GM18508 (cell line): Measurements from ENCODE around the gene MTA1.

Source experiments
- ATAC-seq: cut with Tn5 transposase; IDR thresholded peaks from one replicate; pipeline ENCODE4 v1.9.1; 2021; ENCODE audit warnings: moderate number of reproducible peaks; ENCODE audit not compliant: insufficient read depth, unreplicated experiment

Gene MTA1

DNA sequence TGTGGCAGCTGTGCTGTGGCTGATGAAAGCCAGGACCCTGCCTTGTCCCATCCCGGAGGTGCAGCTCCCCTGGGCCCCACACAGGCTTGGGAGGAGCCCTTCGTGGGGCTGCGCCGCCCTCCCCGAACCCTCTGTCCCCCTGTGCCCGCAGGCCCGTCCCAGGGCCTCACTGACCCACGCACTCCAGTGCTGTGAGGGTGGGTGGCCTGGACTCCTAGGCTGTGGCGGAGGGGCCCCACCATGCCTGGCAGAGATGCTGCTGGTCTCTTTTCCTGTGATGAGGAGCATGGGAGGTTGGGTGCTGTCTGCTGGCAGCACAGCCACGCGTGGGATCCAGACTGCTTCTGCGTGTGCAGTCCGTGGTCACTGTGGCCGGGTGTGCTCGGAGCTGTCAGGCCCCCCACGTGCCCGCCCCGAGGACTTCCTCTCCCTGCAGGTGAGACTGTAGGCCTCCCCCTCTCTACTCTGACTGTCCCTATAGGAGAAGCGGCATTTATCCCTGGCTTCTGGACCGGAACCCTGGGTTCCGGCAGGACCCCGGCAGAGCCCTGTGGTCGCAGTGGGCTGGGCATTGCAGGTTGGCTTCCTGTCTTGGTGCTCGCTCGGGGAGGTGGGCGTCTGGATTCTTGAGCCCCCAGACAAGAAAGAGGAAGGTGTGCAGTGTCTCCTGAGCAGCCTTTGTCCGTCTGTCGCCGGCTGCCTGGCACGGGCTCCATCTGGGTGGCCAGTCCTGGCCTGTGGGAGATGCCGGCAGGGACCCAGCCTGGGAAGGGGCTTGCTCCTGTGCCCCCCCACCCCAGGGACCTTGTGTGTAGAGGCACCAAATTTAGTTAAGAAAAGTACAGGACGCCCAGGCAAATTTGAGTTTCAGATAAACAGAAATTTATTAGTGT lies 2.3 kb downstream of the MTA1 start:
- ATAC-seq: no peak

DNA sequence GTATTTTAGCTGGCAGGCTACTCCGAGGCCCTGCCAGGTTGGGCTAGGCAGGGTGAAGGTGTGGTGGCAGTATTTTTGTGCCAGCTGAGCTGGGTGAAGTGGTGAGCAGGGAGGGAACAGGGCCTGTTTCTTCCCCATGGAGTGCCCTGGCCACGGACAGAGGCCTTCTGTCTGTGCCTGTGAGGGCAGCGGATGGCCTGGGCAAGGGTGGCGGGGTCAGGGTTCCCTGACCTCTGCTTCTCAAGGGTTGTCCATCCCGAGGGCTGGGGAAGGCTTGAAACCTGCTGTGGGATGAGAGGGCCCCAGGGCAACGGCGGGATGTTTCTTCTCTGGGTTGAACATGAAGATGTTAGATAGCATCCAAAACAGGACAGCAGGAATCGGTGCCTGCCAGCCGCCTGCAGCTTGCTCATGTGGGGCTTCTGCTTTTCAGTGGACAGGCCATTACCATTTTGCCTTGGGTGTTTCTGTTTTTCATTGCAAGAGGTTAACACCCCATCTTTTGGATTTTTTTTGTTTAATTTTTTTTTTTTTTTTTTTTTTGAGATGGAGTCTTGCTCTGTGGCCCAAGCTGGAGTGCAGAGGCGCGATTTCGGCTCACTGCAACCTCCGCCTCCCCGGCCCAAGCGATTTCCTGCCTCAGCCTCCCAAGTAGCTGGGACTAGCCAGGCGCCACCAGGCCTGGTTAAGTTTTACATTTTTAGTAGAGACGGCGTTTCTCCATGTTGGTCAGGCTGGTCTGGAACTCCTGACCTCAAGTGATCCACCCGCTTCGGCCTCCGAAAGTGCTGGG lies 3.3 kb downstream of the MTA1 start:
- no peak for ATAC-seq

DNA sequence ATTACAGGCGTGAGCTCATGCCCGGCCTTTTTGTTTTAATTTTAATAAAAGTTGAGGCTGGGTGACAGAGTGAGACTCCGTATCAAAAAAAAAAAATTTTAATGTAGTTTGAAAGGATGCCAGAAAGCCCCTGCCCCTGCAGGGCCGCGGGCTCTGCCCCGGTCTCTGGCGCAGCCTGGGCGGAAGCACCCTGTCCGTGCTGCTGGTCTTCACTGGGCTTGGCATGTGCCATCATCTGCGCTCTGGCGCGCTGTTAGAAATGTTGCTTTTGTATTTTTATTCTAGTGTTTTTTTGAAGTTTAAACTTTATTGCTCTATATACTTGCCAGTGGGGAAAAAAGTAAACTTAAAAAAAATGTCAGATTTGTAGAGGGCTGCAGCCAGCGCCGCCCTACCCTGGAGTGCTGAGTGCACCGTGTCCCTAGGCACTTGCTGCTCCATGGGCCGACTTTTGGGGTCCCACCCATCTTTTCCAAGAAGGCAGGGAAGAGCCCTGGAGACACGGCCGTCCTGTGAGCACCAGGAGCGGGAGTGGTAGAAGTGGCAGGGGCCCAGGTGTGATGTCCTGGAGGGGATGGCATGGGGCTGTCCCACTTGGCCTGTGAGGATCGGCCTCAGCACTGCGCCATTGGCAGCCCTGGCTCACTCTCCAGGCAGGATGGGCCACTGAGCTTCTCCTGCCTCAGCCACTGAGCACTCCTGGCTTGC lies 4.0 kb downstream of the MTA1 start:
- no peak for ATAC-seq

DNA sequence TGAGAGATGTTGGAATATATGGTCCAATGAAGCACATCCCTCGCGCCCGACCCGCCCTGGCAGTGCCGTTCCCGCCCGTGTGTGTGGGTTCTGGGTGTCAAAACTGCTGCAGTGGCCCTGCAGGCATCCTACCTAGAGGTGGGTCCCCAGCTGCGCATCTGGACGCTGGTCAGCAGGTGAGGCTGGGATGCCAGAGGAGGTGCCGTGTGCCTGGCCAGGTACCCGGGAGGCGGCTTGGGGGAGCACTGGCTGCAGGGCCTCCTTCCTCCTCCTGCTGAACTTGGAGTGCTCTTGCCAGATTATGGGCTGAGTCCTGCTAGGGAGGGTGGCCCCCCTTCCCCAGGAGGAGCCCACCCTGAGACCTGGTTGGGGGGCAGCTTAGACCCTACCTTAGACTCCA lies 5.2 kb downstream of the MTA1 start:
- no peak for ATAC-seq

DNA sequence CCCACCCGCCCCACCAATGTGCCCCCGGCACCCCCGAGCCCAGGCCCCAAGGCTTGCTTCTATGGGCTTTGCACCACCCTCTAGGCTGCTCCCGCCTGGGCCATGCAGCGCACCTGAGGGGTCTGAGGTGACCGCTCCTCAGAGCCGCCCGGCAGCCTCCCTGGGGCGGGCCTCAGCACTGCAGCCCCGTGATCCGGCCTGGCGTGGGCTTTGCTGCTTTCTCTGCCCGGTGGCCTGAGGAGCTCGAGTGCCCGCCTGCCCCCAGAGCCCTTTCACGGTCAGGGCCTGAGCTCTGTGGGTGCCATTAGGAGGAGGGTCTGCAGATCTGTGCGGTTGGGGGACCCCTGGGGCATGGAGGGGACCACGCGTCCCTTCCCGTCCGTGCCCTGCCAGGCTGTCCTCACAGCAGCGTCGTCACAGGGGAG lies 6.2 kb downstream of the MTA1 start:
- ATAC-seq: no peak

DNA sequence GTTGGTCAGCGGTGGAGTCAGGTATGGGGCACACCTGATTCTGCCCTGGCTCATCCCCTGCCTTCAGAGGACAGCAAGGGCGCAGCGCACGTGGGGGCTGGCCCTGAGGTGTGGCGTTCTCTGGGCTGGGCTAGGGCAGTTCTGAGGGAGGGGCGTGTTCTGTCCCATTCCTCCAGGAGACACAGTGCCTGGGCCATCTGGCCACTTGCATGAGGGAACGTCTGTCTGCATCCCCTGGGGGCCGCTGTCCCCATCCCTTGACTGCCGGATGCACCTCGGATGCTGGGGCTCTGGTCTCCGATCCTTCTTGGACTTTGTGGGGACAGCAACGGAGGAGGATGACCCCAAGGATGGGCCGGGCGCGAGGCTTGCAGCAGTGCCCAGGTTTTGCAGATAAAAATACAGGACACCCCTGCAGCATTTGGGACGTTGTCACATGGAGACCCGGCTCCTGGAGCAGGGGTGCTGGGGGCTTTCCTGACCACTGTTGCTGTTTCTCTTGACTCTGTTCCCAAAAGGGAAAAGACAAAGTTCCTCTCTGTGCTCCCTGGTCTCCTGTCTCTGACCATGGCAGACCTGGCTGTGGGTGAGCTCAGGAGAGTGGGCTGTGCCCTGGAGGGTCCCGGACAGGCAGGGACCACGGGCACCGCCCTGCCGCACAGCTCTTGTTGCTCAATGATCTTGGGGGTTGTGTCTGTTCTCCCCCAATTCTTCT lies 6.9 kb downstream of the MTA1 start:
- ATAC-seq: no peak

DNA sequence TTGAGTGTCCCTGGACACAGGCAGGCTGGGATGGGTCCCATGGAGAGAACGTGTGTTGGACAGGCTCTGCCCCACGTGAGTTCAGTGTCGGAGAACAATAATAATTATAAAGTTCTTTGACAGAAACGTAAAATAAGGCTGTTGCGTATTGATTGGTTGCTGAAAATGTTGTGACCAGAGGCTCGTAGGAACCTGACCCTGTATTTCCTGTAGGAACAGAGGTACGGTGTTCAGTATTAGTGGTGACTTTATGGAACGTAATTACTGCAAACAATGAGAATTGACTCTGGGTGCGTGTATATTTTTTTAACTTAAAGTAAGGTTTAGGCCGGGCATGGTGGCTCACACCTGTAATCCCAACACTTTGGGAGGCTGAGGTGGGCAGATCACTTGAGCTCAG lies 7.8 kb downstream of the MTA1 start:
- no peak for ATAC-seq

DNA sequence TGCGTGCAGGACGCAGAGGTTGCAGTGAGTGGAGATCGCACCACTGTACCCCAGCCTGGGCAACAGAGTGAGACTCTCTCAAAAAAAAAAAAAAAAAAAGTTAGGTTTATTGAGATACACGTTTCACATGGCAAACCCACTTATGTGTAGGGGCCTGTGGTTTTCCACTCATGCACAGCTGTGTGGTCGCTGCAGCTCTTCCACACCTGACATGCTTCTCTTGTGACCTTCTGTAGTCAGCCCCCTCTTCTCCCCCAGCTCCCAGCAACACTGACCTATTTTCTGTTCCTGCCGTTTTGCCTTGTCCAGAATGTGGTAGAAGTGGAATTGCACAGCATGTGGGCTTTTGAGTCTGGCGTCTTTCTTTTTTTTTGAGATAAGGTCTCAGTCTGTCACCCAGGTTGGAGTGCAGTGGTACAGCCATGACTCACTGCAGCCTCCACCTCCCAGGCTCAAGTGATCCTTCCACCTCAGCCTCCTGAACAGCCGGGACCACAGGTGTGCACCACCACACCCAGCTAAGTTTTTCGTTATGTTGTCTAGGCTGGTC lies 8.4 kb downstream of the MTA1 start:
- ATAC-seq: no peak

DNA sequence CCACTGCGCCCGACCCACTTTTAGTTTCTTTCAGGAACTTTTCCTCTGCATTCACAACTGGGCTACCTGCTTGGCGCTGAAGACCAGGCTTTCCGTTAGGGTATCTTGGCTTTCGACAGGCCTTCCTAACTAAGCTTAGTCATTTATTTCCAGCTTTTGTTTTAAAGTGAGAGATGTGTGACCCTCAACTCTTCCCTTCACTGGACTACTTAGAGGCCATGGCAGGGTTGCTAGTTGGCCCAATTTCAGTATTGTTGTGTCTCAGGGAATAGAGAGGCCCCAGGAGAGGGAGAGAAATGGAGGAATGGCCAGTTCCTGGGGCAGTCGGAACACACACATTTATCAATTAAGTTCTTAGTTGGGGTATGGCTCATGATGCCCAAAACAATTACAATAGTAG lies 10.4 kb downstream of the MTA1 start:
- ATAC-seq: no peak

DNA sequence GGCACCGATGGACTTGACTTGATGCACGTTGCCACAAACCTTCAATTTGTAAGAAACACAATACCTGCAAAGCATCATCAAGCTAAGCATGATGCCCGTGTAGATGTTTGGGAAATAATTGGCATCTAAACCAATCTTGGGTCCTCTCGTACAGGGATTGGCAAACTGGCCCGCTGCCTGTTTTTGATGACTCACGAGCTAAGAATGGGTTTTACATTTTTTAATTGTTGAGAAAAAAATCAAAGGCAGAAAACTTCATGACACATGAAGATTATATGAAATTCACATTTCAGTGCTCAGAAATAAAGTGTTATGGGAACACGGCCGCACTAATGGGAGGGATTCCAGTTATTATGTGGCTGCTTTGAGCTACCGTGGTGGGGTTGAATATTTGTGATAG lies 10.9 kb downstream of the MTA1 start:
- no peak for ATAC-seq

DNA sequence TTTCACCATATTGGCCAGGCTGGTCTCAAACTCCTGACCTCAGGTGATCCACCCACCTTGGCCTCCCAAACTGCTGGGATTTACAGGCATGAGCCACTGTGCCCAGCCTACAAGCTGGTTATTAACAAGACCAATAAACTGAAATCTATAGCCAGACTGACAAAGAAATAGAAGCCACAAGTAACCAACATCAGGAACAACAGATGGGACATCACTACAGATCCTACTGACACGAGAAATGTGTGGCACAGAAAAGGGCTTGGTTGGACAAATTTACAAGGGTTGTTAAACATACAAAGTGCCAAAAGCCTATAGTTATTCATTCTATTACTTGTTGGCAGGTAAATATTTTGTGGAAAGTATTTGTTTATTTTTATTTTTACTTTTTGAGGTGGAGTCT lies 11.6 kb downstream of the MTA1 start:
- no peak for ATAC-seq

DNA sequence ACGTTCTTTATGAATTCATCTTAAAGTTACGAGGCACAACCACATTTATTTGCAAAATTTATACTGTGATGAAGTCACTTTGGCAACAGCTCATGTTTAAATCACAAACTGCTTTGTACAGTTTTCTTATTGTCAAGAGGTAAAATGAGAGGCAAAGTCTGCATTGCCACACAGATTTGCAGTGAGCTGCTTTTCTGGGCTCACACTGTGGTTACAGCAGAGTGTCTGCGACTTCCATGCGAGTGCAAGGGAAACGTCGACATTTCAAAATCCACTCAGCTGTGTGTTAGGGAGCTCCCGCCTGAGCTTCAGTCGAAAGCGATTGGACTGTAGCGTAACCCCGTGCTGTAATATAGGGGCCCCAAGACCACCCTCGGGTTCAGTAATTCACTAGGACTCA lies 13.0 kb downstream of the MTA1 start:
- ATAC-seq: no peak

DNA sequence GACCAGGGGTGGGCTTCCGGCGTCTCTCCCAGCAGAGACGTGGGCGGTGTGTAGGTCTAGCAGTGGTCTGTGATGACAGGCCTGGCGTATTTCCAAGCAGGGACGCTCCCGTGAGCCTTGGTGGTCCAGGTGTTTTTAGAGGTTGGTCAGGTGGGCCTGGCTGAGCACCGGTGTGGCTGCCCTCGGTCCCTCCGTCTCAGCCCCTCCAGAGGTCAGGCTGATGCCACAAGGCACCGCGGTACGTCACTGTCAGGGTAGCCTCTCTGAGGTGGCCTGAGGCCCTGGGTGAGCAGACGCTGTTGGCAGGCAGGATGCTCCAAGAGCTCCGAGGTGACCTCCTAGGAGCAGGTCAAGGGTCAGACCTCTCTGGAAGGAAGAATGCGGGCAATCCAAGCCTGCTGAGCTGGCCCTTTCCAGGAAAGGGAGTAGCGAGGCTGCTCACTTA lies 13.6 kb downstream of the MTA1 start:
- ATAC-seq: no peak

DNA sequence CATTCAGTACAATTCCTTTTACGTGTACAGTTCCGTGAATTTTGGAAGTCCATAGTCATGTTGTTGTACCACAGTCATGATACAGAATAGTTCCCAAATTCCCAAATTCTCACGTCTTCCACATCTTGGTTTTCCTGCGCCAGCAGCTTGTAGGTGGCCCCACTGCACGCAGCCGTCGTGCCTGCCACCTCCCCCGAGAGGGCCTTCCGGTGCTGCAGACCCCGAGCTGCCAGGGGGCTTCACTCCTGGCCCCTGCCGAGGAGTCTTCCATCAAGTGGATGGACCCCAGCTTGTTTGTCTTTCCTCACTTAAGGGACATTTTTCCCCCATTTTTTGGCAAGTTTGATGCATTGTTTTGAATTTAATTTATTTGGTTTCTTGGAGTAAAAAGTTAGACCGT lies 16.8 kb downstream of the MTA1 start:
- no peak for ATAC-seq

DNA sequence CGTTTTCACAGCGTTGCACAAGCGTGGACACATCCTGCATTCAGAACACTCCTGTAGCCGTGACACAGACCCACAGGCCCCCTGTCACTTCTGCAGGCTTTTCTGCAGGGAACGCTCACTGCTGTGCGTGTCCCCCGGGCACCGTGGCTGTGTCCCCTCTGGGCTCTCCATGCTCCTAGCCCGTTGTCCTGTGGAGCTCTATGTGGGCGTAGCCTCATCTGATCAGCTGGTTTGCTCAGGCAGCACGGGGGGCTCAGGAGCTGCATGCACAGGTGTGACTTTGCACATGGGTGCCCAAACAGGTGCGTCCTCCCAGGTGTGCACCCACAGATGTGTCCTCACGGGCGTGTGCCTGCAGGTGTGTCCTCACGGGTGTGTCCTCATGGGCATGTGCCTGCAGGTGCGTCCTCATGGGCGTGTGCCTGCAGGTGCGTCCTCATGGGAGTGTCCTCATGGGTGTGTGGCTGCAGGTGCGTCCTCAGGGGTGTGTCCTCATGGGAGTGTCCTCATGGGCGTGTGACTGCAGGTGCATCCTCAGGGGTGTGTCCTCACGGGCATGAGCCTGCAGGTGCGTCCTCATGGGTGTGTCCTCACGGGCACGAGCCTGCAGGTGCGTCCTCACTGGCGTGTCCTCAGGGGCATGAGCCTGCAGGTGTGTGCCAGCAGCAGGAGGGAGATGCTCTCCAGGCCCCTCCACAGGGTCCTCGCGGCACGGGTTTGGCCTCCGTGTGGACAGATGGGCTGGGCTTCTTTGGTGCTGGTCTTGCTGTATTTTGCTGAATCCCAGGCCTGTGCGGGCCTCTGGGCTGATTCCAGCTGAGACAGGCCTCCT lies 17.5 kb downstream of the MTA1 start:
- ATAC-seq: no peak

DNA sequence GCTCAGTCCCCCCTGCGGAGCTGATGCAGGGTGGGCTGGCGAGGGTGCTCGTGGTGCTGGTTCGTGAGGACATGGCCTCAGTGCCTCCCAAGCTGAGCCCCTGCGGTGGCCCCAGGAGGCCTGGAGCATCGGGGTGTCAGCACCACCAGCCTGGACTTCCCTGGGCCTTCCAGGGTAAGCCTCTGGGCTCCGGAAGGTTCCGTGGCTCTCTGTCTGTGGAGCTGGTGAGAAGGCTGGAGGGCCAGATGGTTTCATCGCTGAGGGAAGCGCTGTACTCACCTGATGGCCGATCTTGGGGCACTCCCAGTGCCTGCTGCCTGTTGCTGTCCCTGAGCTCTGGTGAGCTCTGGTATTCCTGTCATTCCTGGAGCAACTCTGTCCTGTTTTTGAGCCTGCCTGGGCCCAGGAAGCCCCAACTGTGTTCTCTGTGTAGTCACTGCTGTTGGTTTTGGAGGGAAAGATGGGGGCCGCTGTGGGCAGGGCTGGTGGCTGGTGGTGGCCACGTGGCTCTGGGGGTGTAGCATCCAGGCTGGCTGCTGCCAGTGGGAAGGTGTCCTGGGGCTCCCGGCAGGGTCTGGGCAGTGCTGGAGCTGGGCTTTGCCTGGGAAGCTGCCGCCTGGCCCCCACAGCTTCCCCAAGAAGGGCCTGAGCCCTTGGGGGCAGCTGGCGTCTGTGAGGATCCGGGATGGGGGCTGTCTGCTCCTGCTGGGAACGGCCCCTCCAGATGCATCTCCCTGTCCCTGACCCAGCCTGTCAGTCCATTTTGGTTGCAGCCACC lies 18.3 kb downstream of the MTA1 start:
- ATAC-seq: no peak

DNA sequence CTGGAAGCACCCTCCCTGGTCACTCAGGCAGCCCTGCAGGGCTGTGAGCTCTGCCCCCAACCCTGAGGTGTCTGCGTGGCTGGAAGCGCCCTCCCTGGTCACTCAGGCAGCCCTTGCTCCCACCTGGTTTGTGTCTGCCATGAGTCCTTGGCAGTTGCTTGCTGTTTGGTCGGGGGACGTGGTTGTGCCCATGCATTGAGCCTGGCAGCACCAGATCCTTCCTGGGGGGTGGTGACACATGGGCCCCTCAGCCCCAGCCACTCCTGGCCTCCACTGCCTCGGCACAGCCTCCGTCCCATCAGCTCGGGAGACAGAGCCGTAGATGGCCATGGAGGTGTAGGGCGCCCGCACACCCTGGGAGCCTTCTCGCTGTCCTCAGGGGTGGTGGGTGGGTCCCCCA lies 19.6 kb downstream of the MTA1 start:
- ATAC-seq: no peak
